Body of pancreas (tissue), 4 donors: ENCODE measurements around the gene NTRK1.

Experiments used
- POLR2A ChIP-seq, 3 donors: fragments of 450-650 bp; IDR thresholded peaks; one replicate each; pipeline ENCODE4 v1.6.1; 2016; ENCODE audit warnings: antibody characterized with exemption in 3 of 3, mild to moderate bottlenecking in 2 of 3
- TF ChIP-seq, protein P1 (sequence below), 7 experiments: fragments of 450-650 bp in 4 of 7; fragments of 200-600 bp in 3 of 7; sonication (generic) in 3 of 7; IDR thresholded peaks; one replicate each; pipeline ENCODE4 v1.5.1; 2016 to 2019; ENCODE audit warnings: antibody characterized with exemption in 7 of 7

DNA sequence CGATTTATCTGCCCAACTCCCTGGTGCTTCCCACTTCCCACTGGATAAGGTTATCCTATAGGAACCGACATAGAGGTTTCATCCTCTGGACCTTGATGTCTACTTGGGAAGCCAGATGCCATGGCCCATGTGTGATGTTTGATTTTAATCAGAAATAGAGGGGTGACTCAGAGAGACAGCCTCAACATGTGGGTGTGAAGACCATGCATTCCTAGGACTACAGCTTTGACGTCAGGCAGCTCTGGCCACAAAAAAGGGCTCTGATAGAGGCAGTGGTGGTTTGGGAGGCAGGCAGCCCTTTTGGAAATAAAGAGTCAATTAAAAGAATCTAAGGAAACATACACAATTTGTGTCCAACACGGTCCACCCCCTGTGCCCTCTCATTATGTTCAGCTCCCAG lies 38.9 kb upstream of the NTRK1 start:
- TF ChIP-seq, protein P1, sequence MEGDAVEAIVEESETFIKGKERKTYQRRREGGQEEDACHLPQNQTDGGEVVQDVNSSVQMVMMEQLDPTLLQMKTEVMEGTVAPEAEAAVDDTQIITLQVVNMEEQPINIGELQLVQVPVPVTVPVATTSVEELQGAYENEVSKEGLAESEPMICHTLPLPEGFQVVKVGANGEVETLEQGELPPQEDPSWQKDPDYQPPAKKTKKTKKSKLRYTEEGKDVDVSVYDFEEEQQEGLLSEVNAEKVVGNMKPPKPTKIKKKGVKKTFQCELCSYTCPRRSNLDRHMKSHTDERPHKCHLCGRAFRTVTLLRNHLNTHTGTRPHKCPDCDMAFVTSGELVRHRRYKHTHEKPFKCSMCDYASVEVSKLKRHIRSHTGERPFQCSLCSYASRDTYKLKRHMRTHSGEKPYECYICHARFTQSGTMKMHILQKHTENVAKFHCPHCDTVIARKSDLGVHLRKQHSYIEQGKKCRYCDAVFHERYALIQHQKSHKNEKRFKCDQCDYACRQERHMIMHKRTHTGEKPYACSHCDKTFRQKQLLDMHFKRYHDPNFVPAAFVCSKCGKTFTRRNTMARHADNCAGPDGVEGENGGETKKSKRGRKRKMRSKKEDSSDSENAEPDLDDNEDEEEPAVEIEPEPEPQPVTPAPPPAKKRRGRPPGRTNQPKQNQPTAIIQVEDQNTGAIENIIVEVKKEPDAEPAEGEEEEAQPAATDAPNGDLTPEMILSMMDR (IDR thresholded peaks at IDR 0.05) = no peak
- TF ChIP-seq POLR2A (IDR thresholded peaks at IDR 0.05) = no peak
